VCaP (cell line): Measurements from ENCODE around the gene AXIN2.
"Not testable (repeated sequence)": the region's sequence is repeated elsewhere in the genome, so short reads cannot be mapped to it uniquely, and the experiment has no call there.

Source experiments
- H3K27ac ChIP-seq: fragments of 450-650 bp; 2 replicates; pipeline ENCODE4 v1.5.1; 2017
- TF ChIP-seq, protein P1 (sequence below): fragments of 450-650 bp; conservative IDR thresholded peaks from 2 replicates; pipeline ENCODE4 v1.5.1; 2017; ENCODE audit warnings: mild to moderate bottlenecking, moderate library complexity

AXIN2 gene

DNA sequence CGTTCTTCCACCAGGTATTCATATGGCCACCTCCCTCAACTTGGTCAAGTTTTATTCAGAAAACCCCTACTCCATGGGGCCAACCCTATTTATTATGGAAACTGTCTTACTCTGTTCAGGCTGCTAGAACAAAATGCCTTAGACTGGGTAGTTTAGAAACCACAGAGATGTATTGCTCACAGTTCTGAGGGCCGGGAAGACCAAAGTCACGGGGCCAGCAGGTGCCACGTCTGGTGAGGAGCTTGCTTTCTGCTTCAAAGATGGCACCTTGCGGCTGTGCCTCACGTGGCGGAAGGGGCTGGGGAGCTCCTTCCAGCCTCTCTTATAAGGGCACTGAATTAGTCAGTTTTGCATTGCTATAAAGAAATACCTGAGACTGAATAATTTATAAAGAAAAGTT, 74.3 kb downstream of the AXIN2 start:
- TF ChIP-seq, protein P1, sequence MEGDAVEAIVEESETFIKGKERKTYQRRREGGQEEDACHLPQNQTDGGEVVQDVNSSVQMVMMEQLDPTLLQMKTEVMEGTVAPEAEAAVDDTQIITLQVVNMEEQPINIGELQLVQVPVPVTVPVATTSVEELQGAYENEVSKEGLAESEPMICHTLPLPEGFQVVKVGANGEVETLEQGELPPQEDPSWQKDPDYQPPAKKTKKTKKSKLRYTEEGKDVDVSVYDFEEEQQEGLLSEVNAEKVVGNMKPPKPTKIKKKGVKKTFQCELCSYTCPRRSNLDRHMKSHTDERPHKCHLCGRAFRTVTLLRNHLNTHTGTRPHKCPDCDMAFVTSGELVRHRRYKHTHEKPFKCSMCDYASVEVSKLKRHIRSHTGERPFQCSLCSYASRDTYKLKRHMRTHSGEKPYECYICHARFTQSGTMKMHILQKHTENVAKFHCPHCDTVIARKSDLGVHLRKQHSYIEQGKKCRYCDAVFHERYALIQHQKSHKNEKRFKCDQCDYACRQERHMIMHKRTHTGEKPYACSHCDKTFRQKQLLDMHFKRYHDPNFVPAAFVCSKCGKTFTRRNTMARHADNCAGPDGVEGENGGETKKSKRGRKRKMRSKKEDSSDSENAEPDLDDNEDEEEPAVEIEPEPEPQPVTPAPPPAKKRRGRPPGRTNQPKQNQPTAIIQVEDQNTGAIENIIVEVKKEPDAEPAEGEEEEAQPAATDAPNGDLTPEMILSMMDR: no peak
- no peak overlapping the region for H3K27ac ChIP-seq

DNA sequence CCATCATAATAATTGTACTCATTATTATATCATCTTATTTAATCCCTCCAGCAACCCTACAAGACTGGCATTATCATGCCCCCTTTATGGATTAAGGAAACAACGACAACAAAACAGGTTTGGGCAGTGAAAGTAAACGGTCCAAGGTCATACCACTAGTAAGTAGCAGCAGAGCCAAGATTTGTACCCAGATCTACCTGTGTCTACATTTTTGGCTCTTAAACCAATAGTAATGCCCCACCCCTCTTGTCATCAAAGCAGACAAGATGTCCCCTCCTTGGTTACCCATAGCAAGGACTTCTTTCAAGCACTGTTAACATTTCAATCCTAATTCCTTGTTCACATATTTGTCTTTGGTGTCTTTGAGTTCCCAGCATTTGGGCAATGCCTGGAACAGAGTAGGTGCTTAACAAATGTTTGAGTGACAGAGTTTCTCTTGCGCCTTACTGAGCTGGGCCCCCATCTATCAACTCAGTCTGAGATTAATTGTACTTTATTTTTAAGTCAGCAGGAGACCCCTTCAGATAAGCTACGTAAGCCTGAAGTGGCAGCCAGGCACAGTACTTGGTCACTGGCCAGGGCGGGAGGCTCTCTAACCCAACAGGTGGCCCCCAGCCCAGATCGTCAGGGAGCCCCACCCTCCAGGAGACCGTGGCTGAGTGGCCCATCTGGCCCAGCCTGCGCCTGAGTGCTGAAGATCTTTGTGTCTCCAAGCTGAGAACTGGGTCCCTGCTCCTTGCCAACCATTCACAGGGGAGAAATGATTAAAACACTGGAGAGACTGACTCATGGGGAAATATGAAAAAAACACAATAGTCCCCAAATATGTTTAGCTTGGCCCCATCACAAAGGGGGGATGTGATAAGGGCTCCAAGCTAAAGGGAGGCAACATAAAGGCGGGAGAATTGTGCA, 75.8 kb downstream of the AXIN2 start:
- TF ChIP-seq, protein P1: no peak
- no peak overlapping the region for H3K27ac ChIP-seq

GRCh38 chr17:65484405-65484804, 77.0 kb downstream of the AXIN2 start:
- not testable (repeated sequence) for H3K27ac ChIP-seq

DNA sequence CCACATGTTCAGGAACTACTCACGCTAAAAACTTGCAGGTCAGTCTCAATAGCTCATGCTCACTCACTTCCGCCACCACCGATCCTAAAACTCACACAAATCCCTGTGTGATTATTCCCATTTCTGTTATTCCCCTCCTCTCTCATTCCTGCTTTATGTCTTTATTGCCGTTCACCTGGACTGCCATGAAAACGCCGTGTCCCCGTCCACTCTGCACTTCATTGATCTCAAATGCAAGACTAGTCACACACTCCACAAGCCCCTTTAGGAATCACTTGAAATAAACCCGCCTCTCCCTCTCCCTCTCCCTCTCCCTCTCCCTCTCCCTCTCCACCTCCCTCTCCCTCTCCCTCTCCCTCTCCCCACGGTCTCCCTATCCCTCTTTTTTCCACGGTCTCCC, 78.0 kb downstream of the AXIN2 start:
- H3K27ac ChIP-seq: no peak overlapping the region
- TF ChIP-seq, protein P1: no peak

- no peak overlapping the region for H3K27ac ChIP-seq
- TF ChIP-seq, protein P1: no peak
Observed at GRCh38 chr17:65482201-65482600, 79.2 kb downstream of the AXIN2 start.

GRCh38 chr17:65479282-65479681, 82.2 kb downstream of the AXIN2 start:
- TF ChIP-seq, protein P1: no peak

More at GRCh38 chr17:65479282-65479681, 82.2 kb downstream of the AXIN2 start:
- no peak overlapping the region for H3K27ac ChIP-seq
